Right lobe of liver (tissue), 6 donors: ENCODE measurements around the gene MYMK. TPM values are rescaled to one million over a fixed set of nuclear protein-coding genes. Genes with fewer than 3 reads are reported as not detected.

ENCODE experiments used
- ATAC-seq, 4 donors: fragments of 200-7000 bp; cut with Tn5 transposase; one replicate each; pipeline ENCODE4 v1.9.1; 2020; ENCODE audit warnings: mild to moderate bottlenecking in 4 of 4, moderate library complexity in 4 of 4
- DNase-seq, 3 donors: peaks; one replicate each; pipeline ENCODE4 v3.0.0-alpha.2; 2020
- H3K27ac ChIP-seq, 3 donors: fragments of 200-600 bp; one replicate each; pipeline ENCODE4 v1.8.0; 2022
- H3K27me3 ChIP-seq, 2 donors: fragments of 200-600 bp; one replicate each; pipeline ENCODE4 v1.8.0; 2022
- H3K36me3 ChIP-seq, 4 donors: fragments of 200-600 bp; sonication (generic) in 1 of 4; one replicate each; pipeline versions ENCODE4 v1.5.1 to v1.8.0; 2017 to 2022; ENCODE audit warnings: control low read depth in 1 of 4
- H3K4me1 ChIP-seq, 4 donors: fragments of 200-600 bp; sonication (generic) in 1 of 4; one replicate each; pipeline versions ENCODE4 v1.5.1 to v1.8.0; 2017 to 2022; ENCODE audit warnings: control low read depth in 1 of 4
- H3K4me3 ChIP-seq, 3 donors: fragments of 200-600 bp; one replicate each; pipeline ENCODE4 v1.8.0; 2022
- H3K9me3 ChIP-seq, 4 donors: fragments of 200-600 bp; sonication (generic) in 1 of 4; one replicate each; pipeline versions ENCODE4 v1.5.1 to v1.8.0; 2017 to 2022; ENCODE audit warnings: control low read depth in 1 of 4
- CTCF ChIP-seq, 4 donors: fragments of 200-600 bp in 3 of 4; fragments of 450-650 bp in 1 of 4; IDR thresholded peaks; one replicate each; pipeline versions ENCODE4 v1.5.1 to v1.8.0; 2016 to 2022; ENCODE audit warnings: antibody characterized with exemption in 4 of 4, mild to moderate bottlenecking in 2 of 4
- POLR2A ChIP-seq: fragments of 450-650 bp; IDR thresholded peaks from one replicate; pipeline ENCODE4 v1.6.1; 2017; ENCODE audit warnings: antibody characterized with exemption, mild to moderate bottlenecking
- WGBS: methylation state at CpG from one replicate; pipeline ENCODE4 v1.1.6; 2018; ENCODE audit warnings: low coverage, low lambda C conversion rate; ENCODE audit not compliant: insufficient coverage; ENCODE audit errors: missing lambda C conversion rate; 5-methylcytosine and 5-hydroxymethylcytosine counted together
- intact Hi-C, 2 donors: fragments of 100-400 bp; cut with DNase I; formaldehyde crosslinking; loops; one replicate each; pipeline versions ENCODE4 v1.11.2 to v1.14.1; 2022
- total RNA-seq, 6 experiments: library from RNA; depleted of rRNA in 2 of 6; stranded (reverse); fragments of >200 nt in 2 of 6; fragmentation: NEBNext Ultra II Directional in 3 of 6; extraction: Animal tissue kit (Norgen Biotek cat#: 25700) in 3 of 6; gene quantifications; one replicate each; pipeline versions ENCODE4 v1.1.0 to v1.2.4, GENCODE V29; 2016 to 2023
- donor health status: DM: no; HTN: yes; CAD: no.
- donor health status: DM: no; HTN: no; CAD: no.
- donor health status: DM: no; HTN: no; CAD: no.
- donor health status: DM: no; HTN: yes; CAD: no.
- donor health status: DM: no; HTN: yes; CAD: no.

Gene MYMK
- total RNA-seq, 6 experiments from 2014 or later: not detected

GRCh38 chr9:133483611-133484010 lies 41.1 kb downstream of the MYMK start:
- H3K36me3 ChIP-seq: no peaks in the 10 kb centered on the region
- TF ChIP-seq POLR2A: no peak
- no peak for TF ChIP-seq CTCF (IDR thresholded peaks at IDR 0.05)
- H3K4me1 ChIP-seq: peaks cover 0 to 8% (median 0%) of the 10 kb centered on the region in 4 donors
- DNase-seq: peak in 2 of 3 donors; percentile 4 to 38
- no peaks in the 10 kb centered on the region for H3K9me3 ChIP-seq
- no peak overlapping the region for H3K27ac ChIP-seq
- H3K27me3 ChIP-seq: no peaks in the 10 kb centered on the region
- H3K4me3 ChIP-seq: no peak overlapping the region
- 80% methylated on average over 2 of the region's 9 CpGs for WGBS
- intact Hi-C loops: loop anchor here (5.0 to 10.0 kb wide), 3 partner anchors 76 to 299 kb away; partner anchors contain the start of genes MED22 (in 1 of the 2) and RPL7A (in 1 of the 2)
- no peak for ATAC-seq

- ATAC-seq (peak; percentile 94 to 98 (median 96)), DNase-seq (peak; percentile 80 to 89 (median 85))
- H3K27ac ChIP-seq: peak within 1 kb of the TSS in 2 of 3 donors; percentile 49 to 56
- H3K4me1 ChIP-seq: peaks cover 0 to 12% (median 0%) of the 10 kb centered on the region in 4 donors
- H3K9me3 ChIP-seq: no peaks in the 10 kb centered on the region
- intact Hi-C loops: no loop called here
- peak; percentile 65 for TF ChIP-seq POLR2A
- no peak for TF ChIP-seq CTCF (IDR thresholded peaks at IDR 0.05)
- H3K4me3 ChIP-seq: peak within 1 kb of the TSS; percentile 44 to 53 (median 47)
- no peaks in the 10 kb centered on the region for H3K27me3 ChIP-seq
- WGBS: 0% methylated on average over 7 of the region's 84 CpGs
- no peaks in the 10 kb centered on the region for H3K36me3 ChIP-seq
These were observed 45.7 kb downstream of the MYMK start, which contains the start of gene SLC2A6 for GRCh38 chr9:133478851-133479711. SLC2A6 (minus strand) TSS chr9:133479099; CDS start chr9:133479059, 40 bp downstream.

GRCh38 chr9:133477992-133478850 lies 46.5 kb downstream of the MYMK start:
- peak; percentile 8 to 64 (median 25) for ATAC-seq

More at GRCh38 chr9:133477992-133478850, 46.5 kb downstream of the MYMK start:
- no peaks in the 10 kb centered on the region for H3K9me3 ChIP-seq
- H3K27ac ChIP-seq: peak overlapping the region in 2 of 3 donors; percentile 49 to 56
- no peaks in the 10 kb centered on the region for H3K27me3 ChIP-seq
- peaks cover 0 to 12% (median 0%) of the 10 kb centered on the region in 4 donors for H3K4me1 ChIP-seq
- DNase-seq: peak in 1 of 3 donors; percentile 60
- intact Hi-C loops: no loop called here
- TF ChIP-seq CTCF (IDR thresholded peaks at IDR 0.05): no peak
- no peak for TF ChIP-seq POLR2A
- H3K4me3 ChIP-seq: peak overlapping the region; percentile 44 to 53 (median 47)
- 0% methylated on average over 1 of the region's 17 CpGs for WGBS
- H3K36me3 ChIP-seq: peaks cover 0 to 3% (median 0%) of the 10 kb centered on the region in 4 donors
